Hepatocyte (in vitro differentiated cells): Measurements from ENCODE around the gene RNF144B. TPM values are rescaled to one million over a fixed set of nuclear protein-coding genes. Genes with fewer than 3 reads are reported as not detected.

Source experiments
- DNase-seq: peaks from one replicate; pipeline ENCODE4 v3.0.0-alpha.2; 2016; ENCODE audit warnings: low spot score
- H2AFZ ChIP-seq: fragments of 200-600 bp; sonication (generic); 2 replicates; pipeline ENCODE4 v1.6.0; 2016; ENCODE audit warnings: antibody characterized with exemption, mild to moderate bottlenecking
- H3K27ac ChIP-seq: fragments of 200-600 bp; sonication (generic); 2 replicates; pipeline ENCODE4 v1.5.1; 2016; ENCODE audit warnings: mild to moderate bottlenecking
- H3K27me3 ChIP-seq: fragments of 200-600 bp; sonication (generic); 2 replicates; pipeline ENCODE4 v1.6.1; 2016
- H3K36me3 ChIP-seq: fragments of 200-600 bp; sonication (generic); replicated peaks from 2 replicates; pipeline ENCODE4 v1.5.1; 2016; ENCODE audit warnings: low read depth; ENCODE audit not compliant: insufficient read depth
- H3K4me1 ChIP-seq: fragments of 200-600 bp; sonication (generic); 2 replicates; pipeline ENCODE4 v1.5.1; 2016; ENCODE audit warnings: mild to moderate bottlenecking, moderate library complexity; ENCODE audit not compliant: insufficient read depth
- H3K4me2 ChIP-seq: fragments of 200-600 bp; sonication (generic); 2 replicates; pipeline ENCODE4 v1.6.0; 2016
- H3K4me3 ChIP-seq: fragments of 200-600 bp; sonication (generic); 2 replicates; pipeline ENCODE4 v1.5.1; 2016; ENCODE audit warnings: mild to moderate bottlenecking
- H3K79me2 ChIP-seq: fragments of 200-600 bp; sonication (generic); 2 replicates; pipeline ENCODE4 v1.6.0; 2017; ENCODE audit warnings: mild to moderate bottlenecking
- H3K9me2 ChIP-seq: fragments of 200-600 bp; sonication (generic); replicated peaks from 2 replicates; pipeline ENCODE4 v1.6.0; 2017; ENCODE audit warnings: mild to moderate bottlenecking; ENCODE audit not compliant: insufficient read depth
- H3K9me3 ChIP-seq: fragments of 200-600 bp; sonication (generic); 2 replicates; pipeline ENCODE4 v1.5.1; 2016; ENCODE audit warnings: low read depth, mild to moderate bottlenecking
- H4K20me1 ChIP-seq: fragments of 200-600 bp; sonication (generic); 2 replicates; pipeline ENCODE4 v1.6.0; 2016; ENCODE audit warnings: mild to moderate bottlenecking; ENCODE audit not compliant: insufficient read depth, poor library complexity, severe bottlenecking
- EZH2 ChIP-seq: fragments of 200-600 bp; sonication (generic); IDR thresholded peaks from 2 replicates; pipeline ENCODE4 v1.6.1; 2016; ENCODE audit warnings: antibody characterized with exemption, mild to moderate bottlenecking, borderline replicate concordance
- EZH2phosphoT487 ChIP-seq: fragments of 200-600 bp; sonication (generic); IDR thresholded peaks from one replicate; pipeline ENCODE4 v1.6.1; 2018; ENCODE audit warnings: antibody characterized with exemption, mild to moderate bottlenecking, low read depth, moderate library complexity; ENCODE audit not compliant: unreplicated experiment, severe bottlenecking
- WGBS: methylation state at CpG from one replicate; pipeline ENCODE4 v1.1.6; 2016; ENCODE audit warnings: low lambda C conversion rate; ENCODE audit errors: missing lambda C conversion rate; 5-methylcytosine and 5-hydroxymethylcytosine counted together
- polyA plus RNA-seq: library from polyadenylated mRNA; unstranded; fragments of >200 nt; fragmentation: Nextera tagmentation; extraction: Ambion mirVana; gene quantifications from 2 replicates; pipeline ENCODE4 v1.2.1, GENCODE V29; 2016
- total RNA-seq: library from RNA; depleted of rRNA; stranded (reverse); fragments of >200 nt; gene quantifications from 2 replicates; pipeline ENCODE4 v1.2.3, GENCODE V29; 2014
- TF ChIP-seq, protein P1 (sequence below): fragments of 200-600 bp; sonication (generic); IDR thresholded peaks from 2 replicates; pipeline ENCODE4 v1.5.1; 2016; ENCODE audit warnings: antibody characterized with exemption, mild to moderate bottlenecking; ENCODE audit not compliant: poor library complexity

Gene RNF144B
- total and polyA plus RNA-seq, 2 experiments from 2014 or later = 0.37 to 2.2 TPM

DNA sequence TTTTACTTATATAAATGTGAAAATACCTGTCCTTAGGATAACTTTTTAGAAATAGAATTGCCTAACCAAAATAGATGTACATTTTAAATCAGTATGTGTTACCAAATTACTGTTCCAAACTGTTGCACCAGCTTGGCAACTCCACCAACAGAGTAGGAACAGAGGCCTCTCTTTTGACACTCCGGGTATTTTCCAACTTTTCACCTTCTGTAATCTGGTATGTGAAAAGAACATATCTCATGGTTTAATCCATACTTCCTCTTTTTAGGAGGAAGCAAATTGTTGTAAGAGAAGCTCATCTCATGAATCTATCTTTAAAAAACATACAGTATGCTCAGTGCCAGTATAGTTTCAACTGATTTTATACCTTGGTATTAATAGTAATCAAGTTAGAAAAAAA is 24.9 kb downstream of the RNF144B start:
- H3K4me3 ChIP-seq = no peak overlapping the region
- no peaks in the 10 kb centered on the region for H3K79me2 ChIP-seq
- no peak for DNase-seq
- no peaks in the 10 kb centered on the region for H3K9me3 ChIP-seq
- no peak overlapping the region for H2AFZ ChIP-seq
- H3K4me1 ChIP-seq = no peaks in the 10 kb centered on the region
- no peaks in the 10 kb centered on the region for H3K36me3 ChIP-seq
- TF ChIP-seq EZH2phosphoT487 (no peak), EZH2 (no peak)
- TF ChIP-seq, protein P1, sequence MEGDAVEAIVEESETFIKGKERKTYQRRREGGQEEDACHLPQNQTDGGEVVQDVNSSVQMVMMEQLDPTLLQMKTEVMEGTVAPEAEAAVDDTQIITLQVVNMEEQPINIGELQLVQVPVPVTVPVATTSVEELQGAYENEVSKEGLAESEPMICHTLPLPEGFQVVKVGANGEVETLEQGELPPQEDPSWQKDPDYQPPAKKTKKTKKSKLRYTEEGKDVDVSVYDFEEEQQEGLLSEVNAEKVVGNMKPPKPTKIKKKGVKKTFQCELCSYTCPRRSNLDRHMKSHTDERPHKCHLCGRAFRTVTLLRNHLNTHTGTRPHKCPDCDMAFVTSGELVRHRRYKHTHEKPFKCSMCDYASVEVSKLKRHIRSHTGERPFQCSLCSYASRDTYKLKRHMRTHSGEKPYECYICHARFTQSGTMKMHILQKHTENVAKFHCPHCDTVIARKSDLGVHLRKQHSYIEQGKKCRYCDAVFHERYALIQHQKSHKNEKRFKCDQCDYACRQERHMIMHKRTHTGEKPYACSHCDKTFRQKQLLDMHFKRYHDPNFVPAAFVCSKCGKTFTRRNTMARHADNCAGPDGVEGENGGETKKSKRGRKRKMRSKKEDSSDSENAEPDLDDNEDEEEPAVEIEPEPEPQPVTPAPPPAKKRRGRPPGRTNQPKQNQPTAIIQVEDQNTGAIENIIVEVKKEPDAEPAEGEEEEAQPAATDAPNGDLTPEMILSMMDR = no peak
- no peak overlapping the region for H3K4me2 ChIP-seq
- H3K27ac ChIP-seq = no peak overlapping the region
- H3K9me2 ChIP-seq = no peaks in the 10 kb centered on the region
- H3K27me3 ChIP-seq = no peaks in the 10 kb centered on the region
- no peaks in the 10 kb centered on the region for H4K20me1 ChIP-seq
- WGBS = 96% methylated on average over 1 of the region's 1 CpG

DNA sequence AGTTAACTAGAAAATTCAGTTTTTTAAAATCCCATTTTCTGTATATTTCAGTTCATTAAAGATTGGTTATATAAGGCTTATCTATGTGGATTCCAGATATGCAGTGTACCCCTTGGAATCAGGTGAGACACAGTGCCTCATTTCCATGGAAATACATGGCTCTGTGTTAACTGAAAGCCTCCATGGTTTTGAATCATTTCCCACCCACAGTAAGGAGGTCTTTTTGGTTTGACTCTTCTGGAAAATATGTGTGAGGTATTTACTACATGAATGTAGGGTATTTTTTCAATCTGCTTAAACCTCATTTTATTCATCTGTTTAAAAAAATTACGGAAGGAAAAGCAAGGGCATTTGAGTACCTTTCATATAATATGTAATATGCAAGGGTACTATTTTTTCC is 25.5 kb downstream of the RNF144B start:
- H3K36me3 ChIP-seq = no peaks in the 10 kb centered on the region
- H2AFZ ChIP-seq = no peak overlapping the region
- H3K9me2 ChIP-seq = no peaks in the 10 kb centered on the region
- H3K27ac ChIP-seq = no peak overlapping the region
- no peaks in the 10 kb centered on the region for H3K27me3 ChIP-seq
- H4K20me1 ChIP-seq = no peaks in the 10 kb centered on the region
- no peaks in the 10 kb centered on the region for H3K4me1 ChIP-seq
- no peak overlapping the region for H3K4me3 ChIP-seq
- H3K4me2 ChIP-seq = no peak overlapping the region
- no peaks in the 10 kb centered on the region for H3K9me3 ChIP-seq
- 94% methylated on average over 1 of the region's 1 CpG for WGBS
- DNase-seq = no peak
- TF ChIP-seq, protein P1 = no peak
- TF ChIP-seq EZH2phosphoT487 = no peak
- TF ChIP-seq EZH2 = no peak
- no peaks in the 10 kb centered on the region for H3K79me2 ChIP-seq

DNA sequence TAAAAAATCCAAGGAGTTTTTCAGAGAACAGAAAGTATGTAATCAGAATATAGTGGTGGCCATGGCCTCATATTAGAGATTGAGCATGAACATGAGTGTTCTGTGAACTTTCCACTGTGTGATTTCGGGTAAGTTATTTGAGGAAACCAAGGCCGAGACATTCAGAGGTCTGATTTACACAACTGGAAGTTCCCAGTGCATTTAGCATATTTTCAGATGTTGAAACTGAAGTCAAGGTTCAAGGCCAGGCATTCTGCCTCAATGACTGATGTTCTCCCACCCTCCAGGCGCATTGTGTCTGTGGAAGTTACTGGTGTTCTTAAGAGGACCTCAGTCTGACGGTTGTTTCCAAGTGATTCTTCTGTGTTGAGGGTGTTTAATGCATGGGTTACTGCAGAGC is 26.2 kb downstream of the RNF144B start:
- H2AFZ ChIP-seq = no peak overlapping the region
- no peaks in the 10 kb centered on the region for H3K36me3 ChIP-seq
- no peak for TF ChIP-seq EZH2phosphoT487
- TF ChIP-seq, protein P1 = no peak
- TF ChIP-seq EZH2 = no peak
- DNase-seq = no peak
- H3K27ac ChIP-seq = no peak overlapping the region
- no peaks in the 10 kb centered on the region for H3K27me3 ChIP-seq
- H3K9me2 ChIP-seq = no peaks in the 10 kb centered on the region
- H3K4me3 ChIP-seq = no peak overlapping the region
- 86% methylated on average over 4 of the region's 4 CpGs for WGBS
- H3K4me2 ChIP-seq = no peak overlapping the region
- H3K9me3 ChIP-seq = no peaks in the 10 kb centered on the region
- no peaks in the 10 kb centered on the region for H3K79me2 ChIP-seq
- H4K20me1 ChIP-seq = no peaks in the 10 kb centered on the region
- H3K4me1 ChIP-seq = no peaks in the 10 kb centered on the region

DNA sequence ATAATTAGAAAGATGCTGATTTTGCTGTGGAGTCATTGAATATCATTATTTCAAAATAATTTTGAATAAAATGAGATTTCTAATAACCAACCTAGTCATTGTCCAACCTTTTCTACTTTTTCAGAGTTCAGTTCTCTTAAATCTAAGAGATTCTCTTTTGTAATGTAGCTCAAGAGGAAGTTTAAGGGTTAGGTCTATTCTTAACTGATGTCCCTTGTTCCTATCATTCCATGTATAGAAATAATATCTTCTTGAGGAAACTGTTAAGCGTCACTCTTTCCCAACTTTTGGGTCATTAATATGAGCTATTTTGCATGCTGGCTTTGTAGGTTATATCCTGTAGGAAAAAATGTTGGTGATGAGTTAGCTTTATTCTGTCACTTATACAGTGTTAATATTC is 27.0 kb downstream of the RNF144B start:
- Histone ChIP-seq H3K4me3 (no peak overlapping the region), H3K27me3 (no peaks in the 10 kb centered on the region), H3K4me1 (no peaks in the 10 kb centered on the region), H3K36me3 (no peaks in the 10 kb centered on the region), H4K20me1 (no peaks in the 10 kb centered on the region), H3K79me2 (no peaks in the 10 kb centered on the region), H3K9me3 (no peaks in the 10 kb centered on the region), H3K4me2 (no peak overlapping the region), H3K9me2 (no peaks in the 10 kb centered on the region), H3K27ac (no peak overlapping the region), H2AFZ (no peak overlapping the region)
- 92% methylated on average over 1 of the region's 1 CpG for WGBS
- TF ChIP-seq EZH2 (no peak), EZH2phosphoT487 (no peak)
- TF ChIP-seq, protein P1 = no peak
- DNase-seq = no peak
